ENCODE results near the gene NPR1. TPM values are rescaled to one million over a fixed set of nuclear protein-coding genes. Genes with fewer than 3 reads are reported as not detected.

Gene NPR1
- polyA plus RNA-seq, 2 of the 4 experiments (the other 2 are of a cell fraction), result 0.39 to 1.9 TPM

DNA sequence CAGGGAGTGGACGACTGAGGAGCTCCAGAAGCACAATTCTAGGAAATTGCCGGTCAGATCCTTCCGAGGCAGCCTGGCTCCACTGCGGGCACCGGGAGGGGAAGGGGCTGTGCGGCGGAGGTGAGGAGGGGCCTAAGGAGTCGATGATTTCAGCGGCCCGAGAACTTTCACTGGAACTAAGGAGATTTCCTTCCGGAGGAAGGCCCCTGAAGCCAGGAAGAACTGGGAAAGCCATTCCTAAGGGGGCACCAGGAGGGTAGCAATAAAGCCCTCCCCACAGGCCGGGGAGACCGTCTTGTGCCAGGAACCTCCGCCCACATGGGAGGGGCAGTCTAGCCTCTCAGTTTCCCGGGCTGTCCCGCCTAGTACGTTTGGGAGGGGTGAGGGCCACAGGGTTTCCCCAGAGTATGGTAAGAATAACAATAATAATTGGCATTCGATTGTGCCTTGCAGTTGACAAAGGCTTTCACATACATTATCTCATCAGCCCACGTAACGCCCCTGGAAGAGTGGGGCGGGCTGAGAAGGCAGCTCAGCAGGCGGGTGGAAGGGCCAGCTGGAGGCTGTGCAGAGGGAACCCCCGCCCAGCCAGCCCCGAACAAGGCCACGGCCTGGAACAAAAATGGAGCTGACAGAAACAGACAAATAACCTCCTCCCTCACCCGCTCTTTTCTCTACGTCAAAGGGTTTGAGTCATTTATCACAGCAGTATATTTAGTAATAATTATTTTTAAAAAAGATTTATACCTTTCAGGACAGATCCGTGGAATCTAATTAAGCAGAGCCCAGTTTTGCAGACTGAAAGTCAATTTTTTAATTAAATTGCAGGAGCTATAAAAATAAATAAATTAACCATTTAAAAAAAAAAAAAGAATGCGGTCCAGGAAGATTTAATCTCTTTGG lies 19.8 kb downstream of the NPR1 start (continued):
- TF ChIP-seq CBX2 (IDR thresholded peaks at IDR 0.05; ENCODE audit: borderline replicate concordance, low read depth) (no peak), ZNF302 (CRISPR knock-in tag; IDR thresholded peaks at IDR 0.05) (no peak), CEBPB (IDR thresholded peaks at IDR 0.05) (no peak)
- TF ChIP-seq, protein P1, sequence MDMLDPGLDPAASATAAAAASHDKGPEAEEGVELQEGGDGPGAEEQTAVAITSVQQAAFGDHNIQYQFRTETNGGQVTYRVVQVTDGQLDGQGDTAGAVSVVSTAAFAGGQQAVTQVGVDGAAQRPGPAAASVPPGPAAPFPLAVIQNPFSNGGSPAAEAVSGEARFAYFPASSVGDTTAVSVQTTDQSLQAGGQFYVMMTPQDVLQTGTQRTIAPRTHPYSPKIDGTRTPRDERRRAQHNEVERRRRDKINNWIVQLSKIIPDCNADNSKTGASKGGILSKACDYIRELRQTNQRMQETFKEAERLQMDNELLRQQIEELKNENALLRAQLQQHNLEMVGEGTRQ (IDR thresholded peaks at IDR 0.05), result no peak

DNA sequence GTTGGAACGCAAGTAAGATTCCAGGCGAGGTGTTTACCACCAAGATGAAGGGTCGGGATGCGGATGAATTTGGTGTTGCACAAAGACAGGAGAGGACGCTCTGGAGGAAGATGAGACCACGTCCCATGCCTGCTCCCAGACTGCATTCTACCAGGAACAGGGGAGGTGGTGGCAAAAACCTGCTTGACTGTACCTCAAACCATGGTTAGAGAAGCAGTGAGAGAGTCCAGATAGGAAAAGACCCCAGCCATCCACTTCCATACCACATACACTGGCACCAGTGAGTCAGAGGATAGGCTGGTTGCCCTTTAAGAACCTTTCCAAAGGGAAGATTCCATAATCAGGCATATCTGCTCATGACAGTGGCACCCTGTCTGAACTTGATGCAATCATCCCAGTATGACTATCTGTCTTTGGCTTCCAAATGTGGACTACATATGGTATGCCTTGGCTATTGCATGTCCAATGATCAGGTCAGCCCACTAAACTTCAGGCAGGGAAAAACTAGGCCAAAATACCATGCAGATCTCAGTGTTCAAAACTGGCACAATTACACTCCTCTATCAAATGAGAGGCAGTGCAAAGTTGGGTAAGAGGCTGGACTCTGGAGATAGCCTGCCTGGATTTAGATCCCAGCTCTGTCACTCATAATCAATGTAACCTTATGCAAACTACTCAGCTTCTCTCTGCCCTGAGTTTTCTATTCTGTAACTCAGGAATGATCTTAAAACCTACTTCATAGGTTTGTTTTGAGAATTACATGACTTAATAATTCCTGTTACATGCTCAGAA lies 20.6 kb downstream of the NPR1 start:
- FAIRE-seq (no peak), DNase-seq (ENCODE audit: low read depth in 1 of 2, low spot score in 1 of 2) (peak in 1 of 2 experiments; percentile 59), ATAC-seq (peak; percentile 74 to 87)
- POLR2A ChIA-PET, result interaction anchor here (0.6 kb wide), 1 partner anchor 60 kb away, joined by 3 read pairs; no protein-coding TSS in a partner anchor
- Histone ChIP-seq H3K4me2 (peak overlapping the region; percentile 11; the same call in 2 of the 3 replicates), H3K4me1 (peaks cover 31% of the 10 kb centered on the region), H3K9me3 (no peaks in the 10 kb centered on the region), H3K27ac (peak overlapping the region; percentile 8 to 51; a peak in 3 of 6 replicates), H3K4me3 (no peak overlapping the region)
- CTCF ChIA-PET, result interaction anchor here (0.5 to 6.1 kb wide), 5 partner anchors 19 to 1205 kb away, joined by 3 to 34 read pairs (median 6); partner anchors contain the start of gene NPR1
- 91% methylated on average over 6 of the region's 6 CpGs for WGBS (ENCODE audit: missing lambda C conversion rate)
- TF ChIP-seq CBX2 (IDR thresholded peaks at IDR 0.05; ENCODE audit: borderline replicate concordance, low read depth), result no peak
- no peak for TF ChIP-seq ATOH8 (CRISPR knock-in tag; IDR thresholded peaks at IDR 0.05; ENCODE audit: low read depth)
- TF ChIP-seq MYC (IDR thresholded peaks at IDR 0.05; ENCODE audit: borderline replicate concordance, low read length), result no peak
- no peak for TF ChIP-seq RNF2 (IDR thresholded peaks at IDR 0.05; ENCODE audit: borderline replicate concordance, low read depth)
- TF ChIP-seq FOSL2 (IDR thresholded peaks at IDR 0.05), result no peak
- TF ChIP-seq FOSL2 (CRISPR knock-in tag; IDR thresholded peaks at IDR 0.05), result peak; percentile 27; the same call in 1 of the 2 replicates
- TF ChIP-seq NR3C1 (IDR thresholded peaks at IDR 0.05), result no peak
- no peak for TF ChIP-seq NPAS2 (CRISPR knock-in tag; IDR thresholded peaks at IDR 0.05; ENCODE audit: borderline replicate concordance)
- peak in 1 of 2 experiments; percentile 12; a peak in 1 of 4 replicates for TF ChIP-seq CEBPB (IDR thresholded peaks at IDR 0.05)
- no peak for TF ChIP-seq EHF (CRISPR knock-in tag; IDR thresholded peaks at IDR 0.05)

DNA sequence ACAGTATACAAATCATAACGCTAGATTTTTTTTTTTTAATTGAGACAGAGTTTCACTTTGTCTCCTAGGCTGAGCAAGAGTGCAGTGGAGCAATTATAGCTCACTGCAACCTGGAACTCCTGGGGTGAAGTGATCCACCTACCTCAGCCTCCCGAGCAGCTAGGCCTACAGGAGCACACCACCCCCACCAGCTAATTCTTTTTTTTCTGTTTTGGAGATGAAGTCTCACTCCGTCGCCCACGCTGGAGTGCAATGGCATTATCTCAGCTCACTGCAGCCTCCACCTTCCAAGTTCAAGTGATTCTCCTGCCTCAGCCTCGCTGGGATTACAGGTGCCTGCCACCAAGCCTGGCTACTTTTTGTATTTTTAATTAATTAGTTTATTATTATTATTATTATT lies 21.3 kb downstream of the NPR1 start:
- Histone ChIP-seq H3K4me1 (peaks cover 31% of the 10 kb centered on the region), H3K4me3 (no peak overlapping the region), H3K9me3 (no peaks in the 10 kb centered on the region), H3K27ac (peak overlapping the region in 1 of 2 experiments; percentile 51; a peak in 3 of 6 replicates), H3K4me2 (no peak overlapping the region; the same call in 2 of the 3 replicates)
- CTCF ChIA-PET, result interaction anchor here (1.4 to 6.1 kb wide), 4 partner anchors 18 to 73 kb away, joined by 4 to 34 read pairs (median 6); partner anchors contain the start of gene NPR1
- WGBS (ENCODE audit: missing lambda C conversion rate), result 85% methylated on average over 6 of the region's 6 CpGs
- DNase-seq (ENCODE audit: low read depth in 1 of 2, low spot score in 1 of 2), result no peak
- FAIRE-seq, result no peak
- POLR2A ChIA-PET, result no interaction called here
- no peak for ATAC-seq
- no peak for TF ChIP-seq EHF (CRISPR knock-in tag; IDR thresholded peaks at IDR 0.05)
- TF ChIP-seq, protein P1 (IDR thresholded peaks at IDR 0.05), result no peak
- TF ChIP-seq POLR2A (IDR thresholded peaks at IDR 0.05; ENCODE audit: low read length), result no peak
- no peak for TF ChIP-seq JUNB (IDR thresholded peaks at IDR 0.05)
- TF ChIP-seq NR3C1 (IDR thresholded peaks at IDR 0.05), result no peak
- TF ChIP-seq, protein P2, sequence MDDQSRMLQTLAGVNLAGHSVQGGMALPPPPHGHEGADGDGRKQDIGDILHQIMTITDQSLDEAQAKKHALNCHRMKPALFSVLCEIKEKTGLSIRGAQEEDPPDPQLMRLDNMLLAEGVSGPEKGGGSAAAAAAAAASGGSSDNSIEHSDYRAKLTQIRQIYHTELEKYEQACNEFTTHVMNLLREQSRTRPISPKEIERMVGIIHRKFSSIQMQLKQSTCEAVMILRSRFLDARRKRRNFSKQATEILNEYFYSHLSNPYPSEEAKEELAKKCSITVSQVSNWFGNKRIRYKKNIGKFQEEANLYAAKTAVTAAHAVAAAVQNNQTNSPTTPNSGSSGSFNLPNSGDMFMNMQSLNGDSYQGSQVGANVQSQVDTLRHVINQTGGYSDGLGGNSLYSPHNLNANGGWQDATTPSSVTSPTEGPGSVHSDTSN (IDR thresholded peaks at IDR 0.05), result no peak
